HepG2 (cell line): ENCODE results near the gene BAZ2A. TPM values are rescaled to one million over a fixed set of nuclear protein-coding genes. Genes with fewer than 3 reads are reported as not detected.
A peak's percentile ranks its signal among the peaks of the same experiment; 100 is the strongest.

Experiments used
- ATAC-seq: fragments of 200-7000 bp; cut with Tn5 transposase; 3 replicates; pipeline ENCODE4 v1.9.1; 2020; ENCODE audit warnings: mild to moderate bottlenecking, moderate library complexity
- BruUV-seq: library from RNA; stranded (reverse); fragments of 400-500 nt; replicated peaks from 2 replicates; lab custom pipeline; 2021; lab: Mats Ljungman, UMichigan
- CTCF ChIA-PET: fragments of 300-600 bp; formaldehyde crosslinking; extraction: SDS; loops from one replicate; lab custom pipeline; 2021; ENCODE audit warnings: low total read pairs, inconsistent platforms, low intra/inter-chr PET ratio; lab: Yijun Ruan, JAX
- POLR2A ChIA-PET: fragments of 350-600 bp; sonication (Branson Sonifier 250); formaldehyde crosslinking; loops from one replicate; lab custom pipeline; 2020; ENCODE audit warnings: antibody characterized with exemption, inconsistent platforms; lab: Yijun Ruan, JAX
- DNase-seq: peaks from one replicate; pipeline ENCODE4 v3.0.0-alpha.2; 2015; ENCODE audit warnings: low spot score
- FAIRE-seq: peaks from 3 replicates; lab custom pipeline; 2011; peaks lifted over from hg19 to GRCh38; lab: Jason Lieb, UNC
- H2AFZ ChIP-seq: one replicate; pipeline ENCODE4 v1.6.1; 2011; ENCODE audit warnings: low read length, inconsistent platforms
- H3K27ac ChIP-seq: fragments of 300-600 bp; 3 replicates; pipeline ENCODE4 v1.8.0; 2011; ENCODE audit warnings: mixed run types, mild to moderate bottlenecking, mixed read lengths, low read length, inconsistent platforms; ENCODE audit not compliant: insufficient read depth; ENCODE audit errors: extremely low read length
- H3K27me3 ChIP-seq, 2 experiments: fragments of 200-600 bp in 1 of 2; 2 replicates in 1 of 2; 3 replicates in 1 of 2; pipeline versions ENCODE4 v1.6.0 to v1.8.0; 2011; ENCODE audit warnings: low read length in 2 of 2, mild to moderate bottlenecking in 2 of 2, moderate library complexity in 2 of 2, inconsistent platforms in 1 of 2; ENCODE audit not compliant: insufficient read depth in 2 of 2, control insufficient read depth in 1 of 2
- H3K36me3 ChIP-seq, 2 experiments: fragments of 200-600 bp in 1 of 2; replicated peaks in 1 of 2; 2 replicates in 1 of 2; 3 replicates in 1 of 2; pipeline versions ENCODE4 v1.5.1 to v1.8.0; 2011; ENCODE audit warnings: low read length in 2 of 2, inconsistent platforms in 1 of 2; ENCODE audit not compliant: insufficient read depth in 2 of 2, control insufficient read depth in 1 of 2
- H3K4me1 ChIP-seq: 2 replicates; pipeline ENCODE4 v1.5.1; 2012; ENCODE audit warnings: low read length, inconsistent platforms; ENCODE audit not compliant: insufficient read depth
- H3K4me2 ChIP-seq: 2 replicates; pipeline ENCODE4 v1.6.0; 2011; ENCODE audit warnings: low read depth, low read length, inconsistent platforms
- H3K4me3 ChIP-seq, 3 experiments: fragments of 200-600 bp in 1 of 3; sonication (generic), shearing (Covaris generic) in 1 of 3; replicated peaks in 1 of 3; 2 replicates each; pipeline ENCODE4 v1.5.1; 2011 to 2016; ENCODE audit warnings: low read length in 3 of 3, inconsistent platforms in 2 of 3, low read depth in 2 of 3, mild to moderate bottlenecking in 2 of 3, control low read depth in 1 of 3, mixed read lengths in 1 of 3; ENCODE audit not compliant: insufficient read depth in 1 of 3
- H3K79me2 ChIP-seq: one replicate; pipeline ENCODE4 v1.6.1; 2011; ENCODE audit warnings: low read length, inconsistent platforms; ENCODE audit not compliant: insufficient read depth
- H3K9ac ChIP-seq: 2 replicates; pipeline ENCODE4 v1.6.0; 2011; ENCODE audit warnings: mild to moderate bottlenecking, low read depth, low read length, inconsistent platforms; ENCODE audit not compliant: insufficient read depth
- H3K9me3 ChIP-seq: 2 replicates; pipeline ENCODE4 v1.5.1; 2012; ENCODE audit warnings: mild to moderate bottlenecking, low read length
- H4K20me1 ChIP-seq: 2 replicates; pipeline ENCODE4 v1.6.0; 2011; ENCODE audit warnings: inconsistent platforms, mild to moderate bottlenecking, low read length, moderate library complexity; ENCODE audit not compliant: insufficient read depth
- BCL6 ChIP-seq: IDR thresholded peaks from 2 replicates; pipeline ENCODE4 v1.6.1; 2016; ENCODE audit warnings: missing genetic modification reagents, missing compliant biosample characterization
- BRD4 ChIP-seq: sonication (generic); formaldehyde crosslinking; IDR thresholded peaks from 2 replicates; pipeline ENCODE4 v1.4.0; 2020; ENCODE audit warnings: missing genetic modification reagents
- CTCF ChIP-seq: sonication (generic); formaldehyde crosslinking; IDR thresholded peaks from 2 replicates; pipeline ENCODE4 v1.5.0; 2020; ENCODE audit warnings: mild to moderate bottlenecking, missing genetic modification reagents, moderate library complexity
- GABPA ChIP-seq, 2 experiments: IDR thresholded peaks; 2 replicates each; pipeline ENCODE4 v1.6.1; 2011 to 2016; ENCODE audit warnings: low read depth in 2 of 2, low read length in 1 of 2, missing biosample characterization in 1 of 2, missing genetic modification characterization in 1 of 2
- GMEB1 ChIP-seq: sonication (generic); formaldehyde crosslinking; IDR thresholded peaks from 2 replicates; pipeline ENCODE4 v1.5.1; 2020; ENCODE audit warnings: missing genetic modification reagents, mild to moderate bottlenecking, borderline replicate concordance
- HNF4G ChIP-seq, 2 experiments: sonication (generic) in 1 of 2; formaldehyde crosslinking in 1 of 2; IDR thresholded peaks; 2 replicates each; pipeline versions ENCODE4 v1.4.0 to v1.6.1; 2011 to 2020; ENCODE audit warnings: borderline replicate concordance in 2 of 2, low read depth in 2 of 2, mild to moderate bottlenecking in 2 of 2, low read length in 1 of 2, missing genetic modification reagents in 1 of 2, moderate library complexity in 1 of 2
- HNRNPUL1 ChIP-seq: fragments of 200-400 bp; formaldehyde crosslinking; IDR thresholded peaks from 2 replicates; pipeline ENCODE4 v1.6.1; 2017; ENCODE audit warnings: low read depth, mild to moderate bottlenecking, low read length, moderate library complexity
- MEF2D ChIP-seq: sonication (generic); formaldehyde crosslinking; IDR thresholded peaks from 2 replicates; pipeline ENCODE4 v1.5.1; 2020; ENCODE audit warnings: mild to moderate bottlenecking, missing genetic modification reagents
- SP140L ChIP-seq: sonication (generic); formaldehyde crosslinking; IDR thresholded peaks from 2 replicates; pipeline ENCODE4 v1.4.0; 2020; ENCODE audit warnings: missing genetic modification reagents, borderline replicate concordance
- STAG1 ChIP-seq: sonication (generic); formaldehyde crosslinking; IDR thresholded peaks from 2 replicates; pipeline ENCODE4 v1.4.0; 2020; ENCODE audit warnings: missing genetic modification reagents
- STAT5B ChIP-seq: sonication (generic); formaldehyde crosslinking; IDR thresholded peaks from 2 replicates; pipeline ENCODE4 v1.4.0; 2020; ENCODE audit warnings: missing genetic modification reagents
- ZBTB4 ChIP-seq: sonication (generic); formaldehyde crosslinking; IDR thresholded peaks from 2 replicates; pipeline ENCODE4 v1.4.0; 2020; ENCODE audit warnings: missing genetic modification reagents, mild to moderate bottlenecking, borderline replicate concordance
- ZFP36L1 ChIP-seq: sonication (generic); formaldehyde crosslinking; IDR thresholded peaks from 2 replicates; pipeline ENCODE4 v1.8.0; 2022; ENCODE audit warnings: mild to moderate bottlenecking, missing genetic modification reagents, moderate library complexity
- ZNF441 ChIP-seq: sonication (generic); formaldehyde crosslinking; IDR thresholded peaks from 2 replicates; pipeline ENCODE4 v1.7.0; 2021; ENCODE audit warnings: missing genetic modification reagents, borderline replicate concordance
- ZNF549 ChIP-seq: sonication (generic); formaldehyde crosslinking; IDR thresholded peaks from 2 replicates; pipeline ENCODE4 v1.5.0; 2020; ENCODE audit warnings: missing genetic modification reagents
- ZNF878 ChIP-seq: sonication (generic); formaldehyde crosslinking; IDR thresholded peaks from 2 replicates; pipeline ENCODE4 v1.8.1; 2023; ENCODE audit warnings: mild to moderate bottlenecking, missing genetic modification reagents, moderate library complexity
- WGBS: methylation state at CpG from one replicate; pipeline ENCODE4 v1.1.6; 2017; ENCODE audit warnings: low lambda C conversion rate; 5-methylcytosine and 5-hydroxymethylcytosine counted together
- in situ Hi-C: cut with HindIII; loops from 2 replicates; pipeline ENCODE4 v1.10.0; 2017; ENCODE audit warnings: low pct_unique_long_range_greater_than_20kb; ENCODE audit not compliant: extremely low pct_ligation_motif_present
- intact Hi-C: fragments of 100-400 bp; cut with micrococcal nuclease; formaldehyde crosslinking; loops from one replicate; pipeline ENCODE4 v1.10.0; 2022; ENCODE audit not compliant: unreplicated experiment
- polyA plus RNA-seq, 8 experiments: library from polyadenylated mRNA; depleted of rRNA in 3 of 8; stranded (reverse) in 7 of 8; unstranded in 1 of 8; fragments of >200 nt; fragmentation: Illumina TruSeq in 4 of 8; extraction: Trizol in 4 of 8; gene quantifications; 2 replicates each; pipeline versions ENCODE4 v1.2.1 to v1.2.3, GENCODE V29; 2011 to 2016; ENCODE audit warnings: low read depth in 4 of 8, missing spikeins in 1 of 8, mixed read lengths in 1 of 8; ENCODE audit not compliant: insufficient read depth in 1 of 8
- total RNA-seq, 5 experiments: library from RNA; depleted of rRNA; stranded (reverse); fragments of >200 nt; fragmentation: Illumina TruSeq; extraction: Trizol; gene quantifications; 2 replicates each; pipeline ENCODE4 v1.2.3, GENCODE V29; 2016; ENCODE audit warnings: low read depth in 1 of 5

The BAZ2A gene
- total and polyA plus RNA-seq, 2 of the 13 experiments (the other 11 are each of a cell fraction or from before 2014, with no cell fraction given): 21.8 to 73.5 TPM

- TF ChIP-seq GMEB1 (CRISPR knock-in tag) (no peak), ZBTB4 (no peak), BRD4 (no peak), HNRNPUL1 (no peak)
These were observed 39.0 kb downstream of the BAZ2A start (continued) for GRCh38 chr12:56591126-56591525.

- Histone ChIP-seq H3K27ac (no peak overlapping the region), H3K4me1 (no peaks in the 10 kb centered on the region), H3K9me3 (no peaks in the 10 kb centered on the region), H3K9ac (no peak overlapping the region), H3K36me3 (no peaks in the 10 kb centered on the region; a peak in 1 of 5 replicates), H3K79me2 (no peaks in the 10 kb centered on the region), H4K20me1 (no peaks in the 10 kb centered on the region), H3K4me2 (no peak overlapping the region), H2AFZ (no peak overlapping the region), H3K4me3 (no peak overlapping the region), H3K27me3 (no peaks in the 10 kb centered on the region)
- ATAC-seq: peak; percentile 90
- BruUV-seq: no TSS peak
- POLR2A ChIA-PET: no interaction called here
- 23% methylated on average over 2 of the region's 3 CpGs for WGBS
- DNase-seq: peak; percentile 41
- peak; percentile 90 for FAIRE-seq
- in situ Hi-C loops (no loop called here), intact Hi-C loops (loop anchor here (1.0 kb wide), 1 partner anchor 77 kb away; no protein-coding TSS in a partner anchor)
- CTCF ChIA-PET: no interaction called here
- no peak for TF ChIP-seq ZNF441 (CRISPR knock-in tag)
- no peak for TF ChIP-seq HNRNPUL1
- no peak for TF ChIP-seq SP140L
- peak; percentile 61 for TF ChIP-seq CTCF
- no peak for TF ChIP-seq ZNF549 (CRISPR knock-in tag)
- TF ChIP-seq MEF2D (CRISPR knock-in tag): no peak
- TF ChIP-seq STAG1 (CRISPR knock-in tag): peak; percentile 57
- no peak for TF ChIP-seq ZFP36L1 (CRISPR knock-in tag)
- TF ChIP-seq STAT5B (CRISPR knock-in tag): no peak
- TF ChIP-seq GABPA (IDR thresholded peaks at IDR 0.05; ENCODE audit: low read depth, low read length): no peak
- TF ChIP-seq GABPA (CRISPR knock-in tag; IDR thresholded peaks at IDR 0.05; ENCODE audit: low read depth): no peak
- no peak for TF ChIP-seq ZNF878 (CRISPR knock-in tag)
- TF ChIP-seq HNF4G (IDR thresholded peaks at IDR 0.05; ENCODE audit: borderline replicate concordance, low read depth, low read length): no peak
- no peak for TF ChIP-seq HNF4G (CRISPR knock-in tag; IDR thresholded peaks at IDR 0.05; ENCODE audit: borderline replicate concordance, low read depth)
- TF ChIP-seq BCL6: no peak
These were observed 39.8 kb downstream of the BAZ2A start for GRCh38 chr12:56590237-56590830.
